ENCODE results near the gene CRTC1.
"Not testable (repeated sequence)": the region's sequence is repeated elsewhere in the genome, so short reads cannot be mapped to it uniquely, and the experiment has no call there.

The CRTC1 gene

DNA sequence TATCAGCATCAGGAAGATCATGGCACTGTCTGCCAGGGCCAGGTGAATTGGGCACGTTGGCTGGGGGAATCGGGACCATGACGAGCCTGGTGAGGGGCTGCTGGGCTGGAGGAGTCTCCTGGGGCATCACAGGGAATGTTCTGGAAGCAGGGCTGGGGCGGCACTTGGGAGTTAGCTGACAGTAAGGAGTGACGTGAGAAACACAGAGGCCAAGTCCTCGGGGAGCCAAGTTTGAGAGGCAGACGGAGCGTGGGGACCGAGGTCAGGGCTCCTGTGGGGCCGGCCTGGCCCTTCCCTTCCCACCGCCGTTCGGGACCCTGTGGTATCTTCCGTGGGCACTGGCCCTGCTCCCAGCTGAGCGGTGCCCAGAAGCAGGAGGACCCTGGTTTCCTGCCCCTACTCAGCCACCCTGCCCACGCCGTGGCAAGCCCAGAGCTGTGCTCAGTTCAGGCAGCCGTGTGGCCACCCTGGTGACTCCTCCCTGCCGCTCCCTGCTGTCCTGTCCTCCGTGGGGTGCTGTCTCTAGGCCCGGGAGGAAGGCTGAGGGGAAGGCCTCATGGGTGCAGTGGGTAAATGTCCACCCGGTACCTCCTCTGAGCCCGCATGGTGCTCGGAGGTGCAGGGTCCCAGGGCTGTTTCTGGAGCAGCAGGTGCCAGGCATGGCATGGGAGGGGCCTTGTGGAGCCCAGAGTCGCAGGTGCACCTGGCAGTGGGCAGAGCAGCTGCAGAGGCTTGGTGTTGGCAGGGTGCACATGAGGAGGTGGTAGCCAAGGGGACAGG lies 25.2 kb downstream of the CRTC1 start:
- peak; percentile 74 for DNase-seq

DNA sequence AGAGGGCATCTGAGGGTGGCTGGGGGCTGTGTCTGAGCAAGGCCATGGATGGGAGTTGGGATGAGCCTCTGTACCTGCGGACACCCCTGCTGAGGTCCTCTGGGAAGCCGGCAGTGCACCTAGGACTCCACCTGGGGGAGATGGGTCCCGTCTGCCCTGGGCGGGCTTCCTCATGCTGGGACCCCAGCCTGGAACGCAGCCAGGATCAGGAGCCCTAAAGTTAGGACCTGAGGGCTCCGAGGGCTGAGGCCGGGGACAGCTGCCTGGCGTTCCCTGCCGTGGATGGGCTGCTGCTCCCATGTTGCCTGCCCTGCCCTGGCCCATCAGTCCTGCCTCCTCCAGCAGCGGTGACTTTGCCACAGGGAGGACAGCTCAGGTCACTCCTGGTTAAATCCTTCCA lies 26.1 kb downstream of the CRTC1 start:
- DNase-seq: no peak

DNA sequence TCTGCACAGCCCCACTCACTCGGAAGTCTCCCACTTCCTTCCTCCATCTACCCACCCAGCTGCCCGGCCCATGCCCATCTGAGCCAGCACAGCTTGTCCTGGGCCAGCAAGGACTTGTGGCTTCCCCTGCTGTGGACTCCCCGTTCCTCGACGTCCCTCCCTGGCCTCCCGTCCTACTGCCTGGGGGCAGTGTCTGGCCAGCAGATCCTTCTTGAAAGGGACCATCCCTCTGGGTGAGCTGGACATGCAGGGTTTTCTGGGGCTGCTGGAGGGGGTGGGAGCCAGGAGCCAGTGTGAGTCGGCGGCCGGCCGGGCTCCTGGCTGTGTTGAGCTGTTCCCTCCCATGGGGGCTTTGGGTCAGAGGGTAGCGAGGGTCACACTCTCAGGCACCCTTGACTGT lies 26.7 kb downstream of the CRTC1 start:
- DNase-seq: no peak

DNA sequence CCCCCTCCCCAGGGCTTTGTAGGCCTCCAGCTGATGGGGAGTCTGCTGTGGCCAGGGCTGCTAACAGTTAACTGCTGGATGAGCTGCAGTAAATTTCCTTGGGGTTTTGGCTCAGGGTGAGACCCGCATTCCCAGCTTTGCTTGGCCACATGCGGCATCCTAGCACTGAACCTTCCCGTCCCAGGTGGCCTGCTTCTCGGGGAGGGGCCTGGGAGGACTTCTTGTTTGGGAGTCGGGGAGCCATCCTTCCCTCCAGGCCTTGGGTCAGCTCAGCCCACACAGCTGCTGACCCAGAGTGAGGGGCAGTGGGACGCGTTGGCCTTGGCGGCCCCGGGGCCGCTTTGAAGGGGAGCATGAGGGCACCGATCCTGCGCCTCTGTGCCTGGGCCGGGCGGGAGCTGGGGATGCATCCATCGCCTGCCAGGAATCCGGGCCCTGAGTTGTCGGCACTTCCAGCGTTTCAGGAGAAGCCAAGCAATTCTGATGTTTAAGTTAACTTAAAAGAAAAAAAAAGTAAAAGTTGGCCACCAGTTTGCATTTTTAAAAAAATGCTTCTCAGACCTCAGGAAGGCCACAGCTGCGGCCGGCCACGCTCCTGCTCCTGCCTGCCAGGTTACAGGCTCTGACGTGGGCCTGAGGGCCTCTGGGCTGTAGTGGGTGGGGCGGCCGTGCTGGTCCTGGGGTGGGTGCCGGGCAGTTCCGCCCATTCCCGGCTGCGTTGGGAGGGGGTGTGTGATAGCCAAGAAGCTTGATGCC lies 27.7 kb downstream of the CRTC1 start:
- DNase-seq: no peak

DNA sequence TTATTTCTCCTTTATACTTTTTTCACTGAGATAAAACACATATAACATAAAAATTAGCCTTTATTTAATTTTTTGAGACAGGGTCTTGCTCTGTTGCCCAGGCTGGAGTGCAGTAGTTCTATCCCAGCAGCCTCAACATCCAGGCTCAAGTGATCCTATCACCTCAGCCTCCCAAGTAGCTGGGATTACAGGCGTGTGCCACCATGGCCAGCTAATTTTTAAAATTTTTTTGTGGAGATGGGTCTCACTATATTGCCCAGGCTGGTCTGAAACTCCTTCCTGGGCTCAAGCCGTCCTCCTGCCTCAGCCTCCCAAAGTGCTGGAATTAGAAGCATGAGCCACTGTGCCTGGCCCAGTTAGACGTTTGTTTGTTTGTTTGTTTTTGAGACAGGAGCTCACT lies 28.4 kb downstream of the CRTC1 start:
- DNase-seq: no peak

DNA sequence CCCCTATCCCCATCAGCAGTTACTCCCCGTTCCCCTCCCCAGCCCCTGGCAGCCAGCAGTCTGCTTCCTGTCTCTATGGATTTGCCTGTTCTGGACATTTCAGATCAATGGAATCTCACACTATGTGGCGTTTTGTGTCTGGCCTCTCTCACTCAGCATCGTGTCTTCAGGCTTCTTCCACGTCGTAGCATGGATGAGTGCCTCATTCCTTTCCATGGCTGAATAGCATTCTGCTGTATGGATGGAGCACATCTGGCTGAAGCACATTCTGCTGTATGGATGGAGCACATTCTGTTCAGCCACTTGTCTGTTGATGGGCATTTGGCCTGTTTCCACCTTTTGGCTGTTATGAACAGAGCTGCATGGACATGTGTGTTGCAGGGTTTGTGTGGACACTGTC lies 29.5 kb downstream of the CRTC1 start:
- no peak for DNase-seq

DNA sequence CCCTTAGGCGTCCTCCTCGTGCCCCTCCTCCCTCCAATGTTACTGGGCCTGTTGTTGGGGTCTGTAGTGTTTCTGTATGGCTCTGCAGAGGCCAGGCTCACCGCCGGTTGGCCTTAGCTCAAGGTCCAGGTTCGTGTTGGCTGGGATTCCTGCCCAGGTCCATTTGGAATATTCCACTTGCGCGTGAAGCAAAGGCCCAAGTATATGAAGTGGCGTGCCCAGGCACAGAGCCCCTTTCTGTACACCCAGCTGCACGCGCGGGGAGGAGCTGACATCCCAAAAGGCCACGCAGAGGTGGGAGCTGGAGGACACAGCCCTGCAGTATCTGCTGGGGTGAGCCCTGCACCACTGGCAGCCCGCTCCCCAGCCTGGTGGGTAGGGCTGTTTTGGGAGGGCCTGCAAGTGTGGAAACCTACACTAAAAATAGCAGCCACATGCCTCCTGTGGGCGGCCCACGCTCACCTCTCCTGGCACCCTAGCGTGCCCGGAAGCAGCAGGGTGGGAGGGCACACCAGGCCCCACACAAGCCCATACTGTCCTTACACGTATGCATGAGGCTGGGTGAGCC lies 30.2 kb downstream of the CRTC1 start:
- DNase-seq: no peak

DNA sequence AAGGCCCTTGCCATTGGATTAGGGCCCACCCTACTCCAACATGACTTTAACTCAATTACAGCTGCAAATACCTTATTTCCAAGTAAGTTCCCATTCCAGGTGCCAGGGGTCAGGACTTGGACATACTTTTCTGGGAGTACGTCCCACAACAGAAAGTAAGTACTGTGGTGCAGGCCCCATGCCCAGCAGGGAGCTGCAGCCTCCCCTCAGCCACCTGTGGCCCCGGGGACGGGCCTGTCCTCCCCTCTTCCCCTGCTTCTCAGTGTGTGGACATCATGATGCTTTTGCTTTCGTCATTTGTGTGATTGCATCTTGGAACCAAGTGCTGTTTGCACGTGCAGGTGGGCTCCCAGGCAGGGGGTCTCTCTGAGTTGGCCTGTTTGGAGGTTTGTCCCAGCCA lies 31.9 kb downstream of the CRTC1 start:
- DNase-seq: no peak

DNA sequence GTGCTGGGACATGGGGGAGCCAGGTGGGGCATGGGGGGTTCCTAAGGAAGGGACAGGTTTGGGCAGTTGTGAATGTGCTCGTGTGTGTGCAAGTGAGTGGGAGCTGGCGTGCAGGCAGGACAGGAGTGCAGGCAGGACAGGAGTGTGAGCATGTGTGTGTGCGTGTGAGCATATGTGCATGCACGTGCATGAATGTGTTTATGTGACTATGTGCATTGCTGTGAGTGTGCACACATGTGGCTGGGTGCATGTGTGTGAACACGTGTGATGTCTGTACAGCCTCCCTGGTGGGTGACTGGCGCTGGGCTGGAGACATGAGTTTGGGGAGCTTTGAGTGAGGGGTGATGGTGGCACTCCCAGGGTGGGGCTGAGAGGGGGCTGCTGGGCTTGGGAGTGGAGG lies 33.4 kb downstream of the CRTC1 start:
- no peak for DNase-seq

DNA sequence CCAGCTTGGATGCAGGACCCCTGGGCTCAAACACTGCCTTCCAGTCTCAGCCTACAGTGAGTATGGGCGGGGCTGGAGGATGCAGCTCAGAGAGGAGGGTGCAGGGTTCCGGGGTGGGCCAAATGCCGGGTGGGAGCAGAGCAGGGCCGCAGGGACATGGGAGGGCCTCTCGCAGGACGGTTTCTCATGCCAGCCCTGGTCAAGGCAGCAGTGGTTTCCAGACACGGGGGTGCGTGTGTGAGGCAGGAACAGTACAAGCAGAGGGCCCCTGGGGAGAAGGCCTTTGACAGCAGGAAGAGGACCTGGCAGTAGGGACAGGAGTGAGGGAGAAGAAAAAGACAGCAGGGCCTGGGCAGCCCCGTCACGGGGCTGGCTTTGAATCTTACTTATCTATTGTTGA lies 34.1 kb downstream of the CRTC1 start:
- no peak for DNase-seq

DNA sequence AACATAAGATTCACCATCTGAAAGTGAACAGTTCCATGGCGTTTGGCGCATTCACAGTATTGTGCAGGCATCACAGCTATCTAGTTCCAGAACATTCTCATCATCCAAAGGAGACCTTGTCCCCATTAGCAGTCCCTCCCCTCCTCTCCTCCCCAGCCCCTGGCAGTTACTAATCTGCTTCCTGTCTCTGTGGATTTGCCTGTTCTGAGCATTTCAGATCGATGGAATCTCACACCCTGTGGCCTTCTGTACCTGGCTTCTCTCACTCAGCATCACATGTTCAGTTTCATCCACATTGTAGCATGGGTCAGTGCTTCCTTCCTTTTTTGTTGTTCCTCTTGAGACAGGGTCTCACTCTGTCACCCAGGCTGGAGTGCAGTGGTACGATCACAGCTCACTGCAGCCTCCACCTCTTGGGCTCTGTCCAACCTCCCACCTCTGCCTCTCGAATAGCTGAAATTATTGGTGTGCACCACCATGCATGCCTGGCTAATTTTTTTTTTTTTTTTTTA lies 34.6 kb downstream of the CRTC1 start:
- no peak for DNase-seq

DNA sequence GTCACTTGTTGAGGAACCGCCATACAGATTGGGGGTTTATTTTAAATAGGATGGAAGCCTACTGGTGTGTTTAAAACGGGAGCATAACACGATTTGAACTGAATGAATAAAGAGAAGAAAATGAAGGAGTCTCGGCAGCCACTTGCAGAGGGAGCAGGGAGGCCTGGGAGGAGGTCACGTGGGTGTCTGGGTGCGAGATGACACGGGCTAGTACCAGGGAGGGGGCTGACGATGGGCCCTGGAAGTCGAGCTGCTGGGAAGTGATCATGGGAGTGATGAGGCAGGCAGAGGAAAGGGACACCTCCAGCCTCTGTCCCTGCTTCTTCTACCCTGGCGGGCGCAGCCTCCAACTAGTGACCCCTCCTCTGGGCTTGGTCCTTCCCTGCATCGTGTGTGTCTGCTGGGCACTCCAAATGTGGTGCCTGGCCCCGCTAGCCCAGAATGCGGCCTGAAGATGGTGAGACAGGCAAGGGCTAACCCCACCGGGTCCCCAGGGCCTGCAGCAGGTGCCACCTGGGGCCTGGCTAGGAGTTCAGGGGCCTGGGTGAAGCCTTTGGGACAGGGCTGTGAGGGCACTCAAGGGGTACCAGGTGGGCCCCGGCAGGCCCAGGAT lies 35.5 kb downstream of the CRTC1 start:
- DNase-seq: no peak

DNA sequence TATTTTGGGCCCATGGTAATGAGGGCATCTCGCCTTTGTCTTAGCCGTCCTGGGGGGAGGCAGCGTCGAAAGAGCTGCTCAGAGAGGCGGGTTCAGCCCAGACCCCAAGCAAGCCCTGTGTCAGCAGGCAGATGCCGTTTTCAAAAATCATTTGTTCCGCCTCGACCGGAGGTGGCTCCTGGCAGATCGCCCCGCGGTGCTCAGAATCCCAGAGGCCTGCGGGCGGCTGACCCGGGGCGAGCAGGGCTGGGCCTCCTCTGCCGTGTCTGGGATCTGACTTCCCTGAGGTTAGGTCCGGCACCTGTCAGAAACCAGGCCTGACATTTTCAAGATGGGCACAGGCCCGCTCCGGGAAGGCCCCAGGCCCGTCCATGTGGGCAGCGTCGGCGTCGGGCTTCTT lies 36.1 kb downstream of the CRTC1 start:
- DNase-seq: no peak

DNA sequence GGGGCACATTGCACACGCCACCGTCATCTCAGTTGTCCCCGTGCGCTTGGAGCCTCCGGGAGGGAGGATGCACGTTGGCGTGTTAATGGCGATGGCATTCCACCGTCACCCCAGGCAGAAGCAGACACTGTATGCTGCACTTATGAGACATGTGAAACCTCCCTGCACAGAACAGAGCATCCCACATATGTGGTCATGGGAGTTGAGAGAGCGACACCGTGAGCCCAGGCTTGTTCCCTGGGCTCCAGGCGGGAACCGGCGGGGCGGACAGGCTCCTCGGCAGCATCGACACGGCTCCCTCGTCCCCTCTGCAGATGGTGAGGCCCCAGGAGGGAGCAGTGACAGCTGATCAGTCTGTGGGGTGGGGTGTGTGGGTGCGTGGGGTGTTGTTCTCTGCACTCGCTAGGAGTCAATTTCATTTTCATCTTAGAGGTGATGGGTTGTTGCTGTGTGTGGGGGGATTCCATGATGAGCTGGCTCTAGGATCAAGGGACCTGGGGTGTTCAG lies 40.4 kb downstream of the CRTC1 start:
- DNase-seq: no peak

DNA sequence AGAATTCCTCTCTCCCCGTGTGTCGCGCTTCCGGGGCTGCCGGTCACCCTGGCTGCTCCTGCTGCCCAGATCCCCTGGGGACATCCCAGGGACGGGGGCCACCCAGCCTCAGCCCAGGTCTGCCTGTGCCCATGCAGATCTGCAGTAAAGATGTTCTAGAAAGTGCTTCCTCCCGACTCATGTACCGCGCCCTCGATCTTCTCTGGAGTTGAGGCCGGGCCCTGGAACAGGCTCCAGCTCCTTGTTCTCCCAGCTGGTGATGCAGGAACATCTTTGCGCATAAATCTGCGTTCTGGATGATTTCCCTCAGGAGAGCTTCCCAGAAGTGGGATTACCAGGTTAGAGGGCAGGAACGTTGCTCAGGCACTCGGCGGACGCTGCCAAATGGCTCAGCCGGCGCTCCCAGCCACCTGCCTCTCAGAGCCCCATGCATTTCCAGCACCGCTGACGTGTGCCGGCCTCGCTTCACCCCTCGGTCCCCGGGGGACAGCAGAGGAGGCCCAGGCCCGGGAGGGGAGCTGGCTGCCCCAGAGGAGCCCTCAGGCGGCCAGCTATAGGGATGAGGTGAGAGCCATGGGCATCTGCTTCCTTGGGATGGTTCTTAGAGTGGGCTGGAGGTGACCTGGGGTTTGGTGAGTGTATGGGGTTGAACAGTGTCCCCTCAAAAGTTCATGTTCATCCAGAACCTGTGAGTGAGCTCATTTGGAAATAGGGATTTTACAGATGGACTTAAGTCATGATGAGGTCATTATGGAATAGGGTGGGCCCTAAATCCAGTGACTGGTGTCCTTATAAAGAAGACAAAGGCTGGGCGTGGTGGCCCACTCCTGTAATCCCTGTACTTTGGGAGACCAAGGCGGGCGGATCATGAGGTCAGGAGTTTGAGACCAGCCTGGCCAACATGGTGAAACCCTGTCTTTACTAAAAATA lies 42.6 kb downstream of the CRTC1 start:
- DNase-seq: peak; percentile 67

DNA sequence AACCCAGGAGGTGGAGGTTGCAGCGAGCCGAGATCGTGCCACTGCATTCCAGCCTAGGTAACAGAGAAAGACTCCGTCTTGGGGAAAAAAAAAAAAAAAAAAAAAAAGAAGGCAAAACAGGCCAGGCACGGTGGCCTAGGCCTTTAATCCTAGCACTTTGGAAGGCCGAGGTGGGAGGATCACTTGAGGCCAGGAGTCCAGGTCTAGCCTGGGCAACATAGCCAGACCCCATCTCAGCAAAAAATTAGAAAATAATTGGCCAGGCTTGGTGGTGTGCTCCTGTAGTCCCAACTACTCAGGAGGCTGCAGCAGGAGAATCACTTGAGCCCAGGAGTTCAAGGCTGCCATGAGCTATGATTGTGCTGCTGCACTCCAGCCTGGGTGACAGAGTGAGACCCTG lies 43.4 kb downstream of the CRTC1 start:
- DNase-seq: no peak

DNA sequence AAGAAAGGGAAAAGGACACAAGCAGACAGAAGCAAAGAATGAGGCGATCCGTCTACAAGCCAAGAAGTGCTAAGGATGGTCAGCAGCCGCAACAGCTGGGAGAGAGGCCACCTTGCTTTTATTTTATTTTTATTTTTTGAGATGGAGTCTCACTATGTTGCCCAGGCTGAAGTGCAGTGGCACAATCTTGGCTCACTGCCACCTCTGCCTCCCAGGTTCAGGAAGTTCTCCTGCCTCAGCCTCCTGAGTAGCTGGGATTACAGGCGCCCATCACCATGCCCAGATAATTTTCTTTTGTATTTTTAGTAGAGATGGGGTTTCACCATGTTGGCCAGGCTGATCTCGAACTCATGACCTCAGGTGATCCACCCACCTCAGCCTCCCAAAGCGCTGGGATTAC lies 44.1 kb downstream of the CRTC1 start:
- DNase-seq: not testable (repeated sequence)

DNA sequence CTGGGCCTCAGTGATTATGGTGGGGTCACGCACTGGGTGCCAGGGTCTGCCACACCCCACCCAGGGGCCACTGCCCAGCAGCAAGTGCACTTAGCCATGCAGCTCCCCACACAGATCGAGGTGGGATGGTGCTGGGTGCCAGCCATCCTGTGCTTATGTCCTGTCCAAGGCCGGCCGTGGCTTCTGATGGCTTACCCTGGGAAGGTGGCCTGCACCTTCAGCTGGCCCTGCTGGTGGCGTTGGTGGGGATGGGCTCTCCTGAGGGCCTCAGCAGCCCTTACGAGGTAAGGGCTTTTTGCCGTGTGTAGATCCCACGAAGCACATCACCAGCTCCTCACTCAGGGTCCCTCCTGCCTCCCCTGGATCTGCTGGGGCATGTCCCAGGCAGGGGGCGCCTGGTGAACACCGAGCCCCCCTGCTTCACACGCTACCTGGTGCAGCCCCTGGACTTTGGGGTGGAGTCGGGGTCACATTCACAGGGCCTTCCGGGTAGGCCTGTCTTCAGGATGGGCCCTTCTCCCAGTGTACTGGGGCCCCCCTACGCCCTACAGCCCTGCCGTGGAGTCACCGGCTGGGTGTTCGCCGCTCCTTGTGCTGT lies 46.6 kb downstream of the CRTC1 start:
- DNase-seq: no peak

DNA sequence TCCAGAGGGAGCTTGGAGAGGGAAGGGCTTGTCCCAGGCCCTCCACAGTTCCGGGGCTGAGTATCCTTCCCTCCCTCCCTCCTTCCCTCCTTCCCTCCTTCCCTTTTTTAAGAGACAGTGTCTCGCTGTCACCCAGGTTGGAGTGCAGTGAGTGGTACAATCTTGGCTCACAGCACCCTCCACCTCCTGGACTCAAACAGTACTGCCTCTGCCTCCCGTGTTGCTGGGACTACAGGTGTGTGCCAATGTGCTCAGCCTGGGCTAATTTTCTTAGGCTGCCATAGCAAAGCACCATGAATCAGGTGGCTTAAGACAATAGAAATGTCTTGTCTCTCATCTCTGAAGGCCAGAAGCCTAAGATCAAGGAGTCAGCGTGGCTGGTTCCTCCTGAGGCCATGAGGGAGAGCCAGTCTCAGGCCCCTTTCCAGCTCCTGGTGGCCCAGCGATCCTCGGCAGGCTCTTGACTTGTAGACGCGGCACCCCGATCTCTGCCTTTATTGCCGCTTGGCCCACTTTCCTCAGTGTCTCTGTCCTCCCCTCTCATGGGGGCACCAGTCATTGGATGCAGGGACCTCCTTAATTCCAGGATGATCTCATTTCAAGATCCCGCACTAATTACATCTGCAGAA lies 47.5 kb downstream of the CRTC1 start:
- no peak for DNase-seq

DNA sequence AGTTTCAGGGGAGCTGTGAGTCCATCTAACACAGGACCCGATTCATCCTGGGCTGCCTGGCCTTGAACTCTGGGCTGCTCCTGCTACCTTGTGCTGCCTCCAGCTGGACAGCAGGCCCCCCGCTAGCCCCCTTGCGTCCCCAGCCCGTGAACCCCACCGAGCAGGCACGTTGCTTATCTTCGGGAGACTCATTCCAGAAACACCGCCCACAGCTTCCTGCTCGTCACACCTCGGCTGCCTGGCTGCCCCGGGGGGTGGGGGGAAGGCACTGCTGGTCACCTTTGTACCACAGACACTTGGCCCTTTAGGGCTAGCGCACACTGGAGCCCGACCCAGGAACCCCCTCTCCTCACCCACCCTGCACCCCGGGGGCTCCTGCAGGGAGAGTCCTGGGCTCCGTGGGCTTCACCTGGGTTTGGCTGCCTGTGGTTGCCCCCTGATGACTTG lies 48.1 kb downstream of the CRTC1 start:
- no peak for DNase-seq

DNA sequence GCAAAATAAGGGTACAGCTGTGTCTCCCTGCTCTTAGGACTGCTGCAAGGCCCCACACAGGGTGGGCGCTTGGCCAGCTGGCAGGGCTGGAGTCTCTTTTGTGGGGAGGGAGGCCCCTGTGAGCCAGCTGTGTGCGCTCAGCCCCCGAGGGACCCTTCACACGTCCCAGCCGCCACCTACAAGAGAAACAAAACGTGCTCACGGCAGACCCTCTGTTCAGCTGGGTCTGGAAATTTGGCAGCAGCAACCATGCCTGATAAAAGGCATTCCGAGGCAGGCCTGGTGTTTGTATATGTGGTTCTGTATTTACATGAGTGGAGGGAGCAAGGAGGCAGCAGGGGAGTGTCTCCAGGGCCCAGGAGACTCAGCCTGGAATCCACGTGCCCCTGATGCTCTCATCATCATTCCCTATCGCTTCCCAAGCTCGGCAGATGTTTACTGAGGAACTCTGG lies 49.7 kb downstream of the CRTC1 start:
- no peak for DNase-seq

All from NCI-H510A (cell line).